HG02759 (cell line): ENCODE measurements around the gene TTBK1.

ENCODE experiments used
- ATAC-seq: cut with Tn5 transposase; IDR thresholded peaks from one replicate; pipeline ENCODE4 v1.9.1; 2021; ENCODE audit warnings: mild to moderate bottlenecking, moderate library complexity; ENCODE audit not compliant: unreplicated experiment

TTBK1 gene

GRCh38 chr6:43335469-43335868 lies 92.2 kb downstream of the TTBK1 start:
- no peak for ATAC-seq

DNA sequence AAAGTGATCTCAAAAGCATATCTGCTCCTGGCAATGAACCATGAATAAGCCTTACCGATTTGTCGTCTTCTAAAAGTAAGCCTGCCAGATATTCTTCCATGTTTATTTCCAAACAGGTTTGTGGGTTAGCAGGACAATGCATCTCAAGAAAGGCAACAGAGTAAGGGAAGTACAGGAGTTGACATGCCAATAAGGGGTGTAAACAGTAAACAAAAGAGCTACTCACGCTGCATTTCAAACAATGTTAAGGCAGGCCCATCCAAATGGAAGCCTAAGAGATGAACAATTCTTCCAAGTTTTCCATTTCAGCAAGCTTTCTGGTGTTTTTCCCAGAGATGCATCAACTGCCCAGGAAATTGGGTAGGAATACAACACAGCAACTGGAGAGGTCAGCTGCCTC lies 93.1 kb downstream of the TTBK1 start:
- ATAC-seq: no peak
